Sigmoid colon (tissue), 7 donors: ENCODE results near the gene NAA38. TPM values are rescaled to one million over a fixed set of nuclear protein-coding genes. Genes with fewer than 3 reads are reported as not detected.
"Not testable (repeated sequence)": the region's sequence is repeated elsewhere in the genome, so short reads cannot be mapped to it uniquely, and the experiment has no call there.

Experiments used
- DNase-seq: peaks from one replicate; pipeline ENCODE4 v3.0.0-alpha.2; 2019
- H3K27ac ChIP-seq, 4 donors: fragments of 200-600 bp; sonication (generic); one replicate each; pipeline ENCODE4 v1.5.1; 2016 to 2019; ENCODE audit warnings: mild to moderate bottlenecking in 1 of 4
- H3K27me3 ChIP-seq, 3 donors: fragments of 200-600 bp; sonication (generic); one replicate each; pipeline ENCODE4 v1.5.1; 2019; ENCODE audit warnings: mild to moderate bottlenecking in 1 of 3
- H3K36me3 ChIP-seq, 4 donors: fragments of 200-600 bp; sonication (generic); one replicate each; pipeline ENCODE4 v1.5.1; 2016 to 2019
- H3K4me1 ChIP-seq, 4 donors: fragments of 200-600 bp; sonication (generic); one replicate each; pipeline ENCODE4 v1.5.1; 2017 to 2019
- H3K4me3 ChIP-seq, 4 donors: fragments of 200-600 bp; sonication (generic); one replicate each; pipeline ENCODE4 v1.5.1; 2017 to 2019; ENCODE audit warnings: mild to moderate bottlenecking in 2 of 4, moderate library complexity in 1 of 4
- H3K9me3 ChIP-seq, 4 donors: fragments of 200-600 bp in 3 of 4; sonication (generic) in 3 of 4; one replicate each; pipeline versions ENCODE4 v1.5.1 to v1.6.1; 2013 to 2019
- EP300 ChIP-seq, 4 donors: sonication (generic); formaldehyde crosslinking; IDR thresholded peaks; one replicate each; pipeline ENCODE4 v1.6.1; 2017; ENCODE audit warnings: antibody characterized with exemption in 4 of 4
- POLR2A ChIP-seq, 2 donors: fragments of 450-650 bp; IDR thresholded peaks; one replicate each; pipeline ENCODE4 v1.6.1; 2016; ENCODE audit warnings: antibody characterized with exemption in 2 of 2, mild to moderate bottlenecking in 2 of 2, moderate library complexity in 2 of 2
- POLR2AphosphoS5 ChIP-seq, 4 donors: sonication (generic); formaldehyde crosslinking; IDR thresholded peaks; one replicate each; pipeline ENCODE4 v1.6.1; 2017; ENCODE audit warnings: antibody characterized with exemption in 4 of 4
- WGBS, 2 donors: extraction: QIAGEN DNeasy Blood & Tissue Kit; methylation state at CpG; one replicate each; pipeline ENCODE4 v1.1.7; 2013; 5-methylcytosine and 5-hydroxymethylcytosine counted together
- intact Hi-C: fragments of 100-400 bp; cut with DNase I; formaldehyde crosslinking; loops from one replicate; pipeline ENCODE4 v1.15.1; 2023
- polyA plus RNA-seq, 3 donors: library from polyadenylated mRNA; stranded (reverse); fragments of 200-250 nt; gene quantifications; one replicate each; pipeline ENCODE4 v1.2.3, GENCODE V29; 2013
- total RNA-seq, 4 donors: library from RNA; depleted of rRNA; stranded (reverse); fragments of >200 nt; gene quantifications; one replicate each; pipeline ENCODE4 v1.1.0, GENCODE V29; 2016
- TF ChIP-seq, protein P1 (sequence below), 4 experiments: fragments of 450-650 bp in 3 of 4; fragments of 200-600 bp in 1 of 4; IDR thresholded peaks; one replicate each; pipeline ENCODE4 v1.5.1; 2016 to 2019; ENCODE audit warnings: antibody characterized with exemption in 4 of 4, mild to moderate bottlenecking in 3 of 4, moderate library complexity in 2 of 4
- donor health status: healthy with polysubstance abuse.
- donor health status: Bipolar disorder and iron deficiency.
- donor health status: healthy.

NAA38 gene
- total and polyA plus RNA-seq, 7 donors = 92.4 to 206 (median 109) TPM

GRCh38 chr17:7875804-7876370, 18.5 kb upstream of the NAA38 start:
- DNase-seq = no peak

DNA sequence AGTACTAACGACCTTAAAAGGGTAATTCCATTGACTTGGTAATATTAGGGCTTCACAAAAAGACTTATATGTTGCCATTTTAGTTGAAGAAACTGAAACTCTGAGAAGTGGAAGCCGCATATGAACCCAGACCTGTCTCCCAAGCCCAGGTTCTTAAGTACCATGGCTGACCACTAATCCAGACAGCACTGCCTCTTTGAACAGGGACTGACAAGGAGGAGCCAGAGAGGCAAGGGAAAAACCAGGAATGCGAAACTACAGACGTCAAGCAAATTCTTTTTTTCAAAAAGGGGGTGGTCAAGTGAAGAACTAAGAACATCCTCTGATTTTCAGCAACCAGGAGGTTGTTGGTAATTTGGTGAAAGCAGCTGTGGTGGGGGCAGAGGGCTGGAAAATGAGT, 15.7 kb upstream of the NAA38 start:
- no peaks in the 10 kb centered on the region for H3K4me1 ChIP-seq
- no peaks in the 10 kb centered on the region for H3K9me3 ChIP-seq
- intact Hi-C loops = loop anchor here (5.0 kb wide), 1 partner anchor 239 kb away; no protein-coding TSS in a partner anchor
- no peak overlapping the region for H3K27ac ChIP-seq
- peaks cover 0 to 7% (median 0%) of the 10 kb centered on the region in 4 donors for H3K36me3 ChIP-seq
- WGBS, 2 donors = 79 to 80% methylated on average over 4 of the region's 4 CpGs
- no peak for DNase-seq
- no peak for TF ChIP-seq EP300 (IDR thresholded peaks at IDR 0.05)
- no peak for TF ChIP-seq POLR2AphosphoS5 (IDR thresholded peaks at IDR 0.05)
- no peak for TF ChIP-seq POLR2A (IDR thresholded peaks at IDR 0.05)
- TF ChIP-seq, protein P1, sequence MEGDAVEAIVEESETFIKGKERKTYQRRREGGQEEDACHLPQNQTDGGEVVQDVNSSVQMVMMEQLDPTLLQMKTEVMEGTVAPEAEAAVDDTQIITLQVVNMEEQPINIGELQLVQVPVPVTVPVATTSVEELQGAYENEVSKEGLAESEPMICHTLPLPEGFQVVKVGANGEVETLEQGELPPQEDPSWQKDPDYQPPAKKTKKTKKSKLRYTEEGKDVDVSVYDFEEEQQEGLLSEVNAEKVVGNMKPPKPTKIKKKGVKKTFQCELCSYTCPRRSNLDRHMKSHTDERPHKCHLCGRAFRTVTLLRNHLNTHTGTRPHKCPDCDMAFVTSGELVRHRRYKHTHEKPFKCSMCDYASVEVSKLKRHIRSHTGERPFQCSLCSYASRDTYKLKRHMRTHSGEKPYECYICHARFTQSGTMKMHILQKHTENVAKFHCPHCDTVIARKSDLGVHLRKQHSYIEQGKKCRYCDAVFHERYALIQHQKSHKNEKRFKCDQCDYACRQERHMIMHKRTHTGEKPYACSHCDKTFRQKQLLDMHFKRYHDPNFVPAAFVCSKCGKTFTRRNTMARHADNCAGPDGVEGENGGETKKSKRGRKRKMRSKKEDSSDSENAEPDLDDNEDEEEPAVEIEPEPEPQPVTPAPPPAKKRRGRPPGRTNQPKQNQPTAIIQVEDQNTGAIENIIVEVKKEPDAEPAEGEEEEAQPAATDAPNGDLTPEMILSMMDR (IDR thresholded peaks at IDR 0.05) = no peak
- no peak overlapping the region for H3K4me3 ChIP-seq
- no peaks in the 10 kb centered on the region for H3K27me3 ChIP-seq

More at GRCh38 chr17:7875804-7876370, 18.5 kb upstream of the NAA38 start:
- H3K27me3 ChIP-seq = no peaks in the 10 kb centered on the region
- no peak overlapping the region for H3K4me3 ChIP-seq
- H3K4me1 ChIP-seq = peaks cover 0 to 9% (median 0%) of the 10 kb centered on the region in 4 donors
- H3K36me3 ChIP-seq = peaks cover 0 to 16% (median 0%) of the 10 kb centered on the region in 4 donors
- H3K27ac ChIP-seq = no peak overlapping the region
- no peak for TF ChIP-seq EP300 (IDR thresholded peaks at IDR 0.05)
- no peak for TF ChIP-seq POLR2AphosphoS5 (IDR thresholded peaks at IDR 0.05)
- TF ChIP-seq, protein P1 (IDR thresholded peaks at IDR 0.05) = no peak
- no peak for TF ChIP-seq POLR2A (IDR thresholded peaks at IDR 0.05)
- no peaks in the 10 kb centered on the region for H3K9me3 ChIP-seq
- 80 to 91% methylated on average over 2 of the region's 2 CpGs for WGBS, 2 donors
- intact Hi-C loops = no loop called here

DNA sequence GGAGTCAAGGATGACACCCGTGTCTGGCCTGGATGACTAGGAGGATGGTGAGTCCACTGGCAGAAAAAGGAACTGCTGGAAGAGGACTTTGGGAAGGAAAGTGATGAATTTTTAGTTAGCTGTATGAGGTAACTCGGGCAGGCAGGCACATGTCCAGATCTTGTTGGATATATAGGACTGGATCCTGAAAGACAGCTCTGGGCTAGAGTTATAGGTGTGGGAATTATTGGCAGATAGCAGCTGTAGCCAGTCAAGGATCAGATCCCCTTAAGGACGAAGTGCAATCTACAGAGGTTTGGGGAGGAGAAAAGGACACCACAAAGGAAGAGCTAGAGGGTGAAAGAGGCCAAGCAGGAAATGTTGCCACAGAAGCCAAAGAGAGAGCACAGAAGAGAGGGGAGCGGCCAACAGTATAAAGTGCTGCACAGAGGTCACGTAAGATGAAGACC, 10.5 kb upstream of the NAA38 start:
- Histone ChIP-seq H3K36me3 (no peaks in the 10 kb centered on the region), H3K4me3 (no peak overlapping the region), H3K27me3 (no peaks in the 10 kb centered on the region), H3K9me3 (no peaks in the 10 kb centered on the region), H3K27ac (no peak overlapping the region), H3K4me1 (peaks cover 0 to 4% (median 0%) of the 10 kb centered on the region in 4 donors)
- DNase-seq = no peak
- WGBS, 2 donors = 40 to 41% methylated on average over 5 of the region's 5 CpGs
- intact Hi-C loops = no loop called here
- TF ChIP-seq EP300 (IDR thresholded peaks at IDR 0.05) (no peak), POLR2A (IDR thresholded peaks at IDR 0.05) (no peak), POLR2AphosphoS5 (IDR thresholded peaks at IDR 0.05) (no peak)
- TF ChIP-seq, protein P1 (IDR thresholded peaks at IDR 0.05) = no peak

DNA sequence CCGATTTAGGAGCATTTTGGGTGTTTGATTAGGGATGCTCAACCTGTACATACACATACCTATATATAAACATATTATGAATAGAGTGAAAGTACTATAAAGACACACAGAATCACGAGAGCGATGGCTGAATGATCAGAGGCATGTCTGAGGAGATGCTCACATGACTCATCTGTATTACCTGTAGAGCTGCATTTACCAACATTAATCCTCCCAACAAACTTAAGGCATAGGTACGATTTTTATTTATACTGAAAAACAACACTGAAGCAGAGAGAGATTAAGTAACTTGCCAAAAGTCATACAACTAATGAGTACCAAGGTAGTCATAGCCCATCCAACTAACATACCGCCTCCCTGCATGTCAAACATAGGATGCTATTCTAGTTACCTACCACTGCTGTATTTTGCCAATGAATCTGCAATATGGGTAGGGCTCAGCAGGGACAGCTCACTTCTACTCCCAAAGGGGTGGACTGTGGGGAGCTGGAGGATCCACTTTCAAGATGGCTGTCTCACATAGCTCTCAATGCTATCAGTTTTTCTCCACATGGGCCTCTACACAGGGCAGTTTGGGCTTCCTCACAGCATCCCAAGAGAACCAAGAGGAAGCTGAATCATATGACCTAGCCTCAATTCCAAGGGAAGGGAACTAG, 7.8 kb upstream of the NAA38 start:
- Histone ChIP-seq H3K9me3 (no peaks in the 10 kb centered on the region), H3K27ac (no peak overlapping the region), H3K4me1 (peaks cover 0 to 7% (median 0%) of the 10 kb centered on the region in 4 donors), H3K36me3 (peaks cover 0 to 13% (median 0%) of the 10 kb centered on the region in 4 donors), H3K4me3 (no peak overlapping the region), H3K27me3 (no peaks in the 10 kb centered on the region)
- intact Hi-C loops = loop anchor here (2.0 to 5.0 kb wide), 2 partner anchors 16 to 192 kb away; no protein-coding TSS in a partner anchor
- TF ChIP-seq EP300 (IDR thresholded peaks at IDR 0.05) = no peak
- TF ChIP-seq, protein P1 (IDR thresholded peaks at IDR 0.05) = no peak
- DNase-seq = no peak
- 94 to 95% methylated on average over 5 of the region's 5 CpGs for WGBS, 2 donors

- 50 to 75% methylated on average over 5 of the region's 5 CpGs for WGBS, 2 donors
- H3K9me3 ChIP-seq, DNase-seq, H3K4me1 ChIP-seq, H3K27me3 ChIP-seq, H3K27ac ChIP-seq, H3K4me3 ChIP-seq: not testable (repeated sequence)
- intact Hi-C loops = loop anchor here (2.0 to 5.0 kb wide), 2 partner anchors 16 to 193 kb away; no protein-coding TSS in a partner anchor
- H3K36me3 ChIP-seq = peaks cover 0 to 20% (median 0%) of the 10 kb centered on the region in 4 donors
Measured at GRCh38 chr17:7864384-7864783, 7.0 kb upstream of the NAA38 start.
